ENCODE measurements around the gene VEGFB. TPM values are rescaled to one million over a fixed set of nuclear protein-coding genes. Genes with fewer than 3 reads are reported as not detected.

VEGFB gene
- total and polyA plus RNA-seq, 2 donors (not counting 3 experiments of a cell fraction or from before 2014, with no cell fraction given) = 19.3 to 98.1 TPM

DNA sequence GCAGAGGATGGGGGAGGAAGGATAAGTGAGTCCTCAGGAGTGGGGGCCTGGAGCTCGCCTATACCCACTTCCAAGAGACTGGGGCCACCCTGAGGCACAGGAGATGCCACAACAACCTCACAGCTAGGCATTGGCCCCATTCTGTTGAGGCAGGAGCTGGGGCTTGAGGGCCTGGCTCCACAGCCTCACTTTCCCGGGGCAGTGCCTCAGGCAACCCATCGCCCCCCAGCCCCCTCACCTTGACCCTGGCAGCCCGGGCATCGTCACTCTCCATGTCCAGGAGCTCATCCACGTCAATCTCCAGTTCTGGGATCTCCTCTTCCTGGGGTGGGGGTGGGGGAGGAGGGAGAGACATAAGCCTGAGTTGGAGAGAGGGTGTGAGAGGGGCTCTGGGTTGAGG, 10.6 kb downstream of the VEGFB start:
- peaks cover 40% of the 10 kb centered on the region for H3K79me2 ChIP-seq (ENCODE audit: control insufficient read depth, insufficient read depth, low read length)
- peak overlapping the region; percentile 67 to 78 (median 73) for H3K4me3 ChIP-seq (replicated peaks in 1 of 3; ENCODE audit: insufficient read depth in 1 of 3, low read depth in 1 of 3, low read length in 3 of 3)
- H3K9me3 ChIP-seq (replicated peaks; ENCODE audit: control insufficient read depth, insufficient read depth, low read length) = no peaks in the 10 kb centered on the region
- no peaks in the 10 kb centered on the region for H4K20me1 ChIP-seq (replicated peaks; ENCODE audit: control insufficient read depth, extremely low read depth, insufficient read depth, low read length)
- TF ChIP-seq POLR2A (IDR thresholded peaks at IDR 0.05; ENCODE audit: low read depth, low read length) (peak; percentile 2), CTCF (IDR thresholded peaks at IDR 0.05; ENCODE audit: extremely low read depth in 1 of 2, insufficient read depth in 1 of 2, low read depth in 1 of 2, low read length in 2 of 2) (no peak), JUN (IDR thresholded peaks at IDR 0.05; ENCODE audit: borderline replicate concordance, insufficient read depth, insufficient read length, low read depth) (no peak)
- no peak for FAIRE-seq
- peak overlapping the region; percentile 35 for H3K4me2 ChIP-seq (ENCODE audit: insufficient read depth, low read length)
- H3K27me3 ChIP-seq (ENCODE audit: control insufficient read depth in 2 of 2, insufficient read depth in 2 of 2, low read length in 2 of 2) = no peaks in the 10 kb centered on the region
- no peak for DNase-seq (ENCODE audit: low read depth, low spot score)
- no peaks in the 10 kb centered on the region for H3K9me1 ChIP-seq (replicated peaks; ENCODE audit: control insufficient read depth, extremely low read depth, insufficient read depth, low read length)
- dilution Hi-C loops (cut with MboI; ENCODE audit: extremely low pct_ligation_motif_present, low sequenced_read_pairs) (no loop called here), intact Hi-C loops (cut with micrococcal nuclease) (loop anchor here (5.0 kb wide), 1 partner anchor 112 kb away; the partner anchor contains the start of gene RPS6KA4)
- peaks cover 26% of the 10 kb centered on the region for H3K4me1 ChIP-seq (ENCODE audit: control insufficient read depth, extremely low read depth, insufficient read depth, low read length)
- POLR2A ChIA-PET = interaction anchor here (1.5 to 2.2 kb wide), 2 partner anchors 23 to 27 kb away, joined by 5 to 10 read pairs; no protein-coding TSS in a partner anchor
- BruUV-seq (replicated peaks) = no TSS peak
- H2AFZ ChIP-seq (ENCODE audit: low read depth, low read length) = no peak overlapping the region
- H3K27ac ChIP-seq (ENCODE audit: insufficient read depth, low read depth, low read length) = no peak overlapping the region
- H3K9ac ChIP-seq (replicated peaks; ENCODE audit: extremely low read depth, insufficient read depth, low read length) = peak overlapping the region; percentile 4
- peaks cover 0 to 12% of the 10 kb centered on the region in 2 experiments for H3K36me3 ChIP-seq (ENCODE audit: control insufficient read depth in 2 of 2, extremely low read depth in 1 of 2, insufficient read depth in 2 of 2, low read length in 2 of 2)
- CTCF ChIA-PET = interaction anchor here (0.6 to 5.0 kb wide), 11 partner anchors 8 to 110 kb away, joined by 3 to 36 read pairs (median 4); partner anchors contain the start of genes CATSPERZ, ESRRA and STIP1

- H3K4me1 ChIP-seq (ENCODE audit: control insufficient read depth, extremely low read depth, insufficient read depth, low read length) = peaks cover 22% of the 10 kb centered on the region
- H3K27me3 ChIP-seq (ENCODE audit: control insufficient read depth in 2 of 2, insufficient read depth in 2 of 2, low read length in 2 of 2) = no peaks in the 10 kb centered on the region
- dilution Hi-C loops (cut with MboI; ENCODE audit: extremely low pct_ligation_motif_present, low sequenced_read_pairs) (no loop called here), intact Hi-C loops (cut with micrococcal nuclease) (no loop called here)
- no peak for FAIRE-seq
- H3K9me1 ChIP-seq (replicated peaks; ENCODE audit: control insufficient read depth, extremely low read depth, insufficient read depth, low read length) = no peaks in the 10 kb centered on the region
- TF ChIP-seq CTCF (IDR thresholded peaks at IDR 0.05; ENCODE audit: extremely low read depth in 1 of 2, insufficient read depth in 1 of 2, low read depth in 1 of 2, low read length in 2 of 2) (no peak), MAX (IDR thresholded peaks at IDR 0.05; ENCODE audit: insufficient read depth, insufficient read length) (no peak), FOS (IDR thresholded peaks at IDR 0.05; ENCODE audit: borderline replicate concordance, insufficient read depth, low read length) (no peak), POLR2AphosphoS5 (IDR thresholded peaks at IDR 0.05; ENCODE audit: insufficient read depth, low read depth, low read length) (no peak), MYC (IDR thresholded peaks at IDR 0.05; ENCODE audit: low read depth, low read length) (no peak)
- H3K79me2 ChIP-seq (ENCODE audit: control insufficient read depth, insufficient read depth, low read length) = peaks cover 40% of the 10 kb centered on the region
- CTCF ChIA-PET = interaction anchor here (0.9 to 5.0 kb wide), 10 partner anchors 8 to 110 kb away, joined by 3 to 36 read pairs (median 5); partner anchors contain the start of genes CATSPERZ, ESRRA and STIP1
- no peak overlapping the region for H2AFZ ChIP-seq (ENCODE audit: low read depth, low read length)
- H3K4me2 ChIP-seq (ENCODE audit: insufficient read depth, low read length) = peak overlapping the region; percentile 35
- H3K36me3 ChIP-seq (ENCODE audit: control insufficient read depth in 2 of 2, extremely low read depth in 1 of 2, insufficient read depth in 2 of 2, low read length in 2 of 2) = peaks cover 0 to 12% of the 10 kb centered on the region in 2 experiments
- BruUV-seq (replicated peaks) = no TSS peak
- H3K4me3 ChIP-seq (replicated peaks in 1 of 3; ENCODE audit: insufficient read depth in 1 of 3, low read depth in 1 of 3, low read length in 3 of 3) = peak overlapping the region; percentile 67 to 78 (median 73)
- POLR2A ChIA-PET = interaction anchor here (0.6 to 2.2 kb wide), 4 partner anchors 23 to 59 kb away, joined by 3 to 10 read pairs (median 6); no protein-coding TSS in a partner anchor
- no peaks in the 10 kb centered on the region for H4K20me1 ChIP-seq (replicated peaks; ENCODE audit: control insufficient read depth, extremely low read depth, insufficient read depth, low read length)
- no peaks in the 10 kb centered on the region for H3K9me3 ChIP-seq (replicated peaks; ENCODE audit: control insufficient read depth, insufficient read depth, low read length)
- peak overlapping the region; percentile 47 for H3K27ac ChIP-seq (ENCODE audit: insufficient read depth, low read depth, low read length)
- peak overlapping the region; percentile 4 for H3K9ac ChIP-seq (replicated peaks; ENCODE audit: extremely low read depth, insufficient read depth, low read length)
- no peak for DNase-seq (ENCODE audit: low read depth, low spot score)
These were observed 11.0 kb downstream of the VEGFB start for GRCh38 chr11:64245401-64245796.
